GM19328 (cell line): ENCODE data around the gene UTS2R.
"Not testable (repeated sequence)": the region's sequence is repeated elsewhere in the genome, so short reads cannot be mapped to it uniquely, and the experiment has no call there.

ENCODE experiments used
- ATAC-seq: cut with Tn5 transposase; IDR thresholded peaks from one replicate; pipeline ENCODE4 v1.9.1; 2021; ENCODE audit warnings: mild to moderate bottlenecking, moderate library complexity; ENCODE audit not compliant: unreplicated experiment

The UTS2R gene

DNA sequence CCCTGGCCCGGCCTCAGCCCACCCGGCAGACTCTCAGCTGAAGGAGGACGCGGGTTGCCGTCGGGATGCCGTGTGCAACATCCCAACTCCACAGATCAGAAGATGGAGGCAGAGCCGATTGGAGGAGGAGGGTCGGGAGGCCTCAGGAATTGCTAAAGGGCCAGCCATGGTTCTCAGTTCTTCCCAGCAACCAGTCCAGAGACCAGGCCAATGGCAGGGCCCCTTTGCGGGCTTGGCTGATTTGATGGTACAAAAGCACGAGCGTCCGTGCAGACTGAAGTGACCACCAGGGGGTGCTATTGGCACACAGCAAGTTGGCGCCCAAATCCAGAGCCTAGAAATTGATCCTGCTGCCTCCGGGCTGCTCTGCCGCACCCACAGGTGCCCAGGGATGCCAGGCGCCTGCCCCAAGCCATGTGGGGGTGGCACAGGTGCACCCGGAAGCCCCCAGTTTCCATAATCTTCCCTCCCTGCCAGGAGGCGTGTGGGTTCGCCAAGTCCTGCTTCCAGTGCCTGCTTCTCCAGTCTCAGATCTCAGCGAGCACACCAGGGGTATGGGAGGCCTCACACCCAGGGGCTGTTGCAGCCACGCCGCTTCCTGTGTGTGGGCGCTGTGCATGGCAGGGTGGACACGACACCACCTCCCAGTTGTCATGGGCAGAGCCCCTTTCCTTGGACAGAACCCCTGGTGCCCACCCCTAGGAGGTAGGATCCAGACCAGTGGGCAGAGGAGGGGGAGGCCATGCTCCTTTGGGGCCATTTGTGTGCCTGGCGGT, 19.7 kb upstream of the UTS2R start:
- ATAC-seq = no peak

DNA sequence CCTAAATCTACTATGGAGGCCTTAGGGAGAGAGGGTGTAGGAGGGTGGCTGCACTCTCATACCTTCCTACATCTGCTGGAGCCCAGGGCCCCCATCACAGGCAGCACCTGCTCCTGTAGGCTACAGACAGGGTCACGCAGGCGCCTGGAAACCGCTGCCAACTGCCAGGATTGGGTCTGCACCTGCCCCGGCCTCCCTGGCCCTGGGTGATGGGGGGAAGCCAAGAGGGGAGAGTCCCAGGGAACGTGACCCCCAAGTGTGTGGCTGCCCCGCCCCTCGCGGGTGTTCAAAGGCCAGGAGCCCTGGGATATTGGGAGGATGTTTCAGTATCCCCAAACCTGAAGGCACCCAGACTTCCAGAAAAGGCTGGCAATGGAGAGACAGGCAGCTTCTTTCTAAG, 18.1 kb upstream of the UTS2R start:
- no peak for ATAC-seq

DNA sequence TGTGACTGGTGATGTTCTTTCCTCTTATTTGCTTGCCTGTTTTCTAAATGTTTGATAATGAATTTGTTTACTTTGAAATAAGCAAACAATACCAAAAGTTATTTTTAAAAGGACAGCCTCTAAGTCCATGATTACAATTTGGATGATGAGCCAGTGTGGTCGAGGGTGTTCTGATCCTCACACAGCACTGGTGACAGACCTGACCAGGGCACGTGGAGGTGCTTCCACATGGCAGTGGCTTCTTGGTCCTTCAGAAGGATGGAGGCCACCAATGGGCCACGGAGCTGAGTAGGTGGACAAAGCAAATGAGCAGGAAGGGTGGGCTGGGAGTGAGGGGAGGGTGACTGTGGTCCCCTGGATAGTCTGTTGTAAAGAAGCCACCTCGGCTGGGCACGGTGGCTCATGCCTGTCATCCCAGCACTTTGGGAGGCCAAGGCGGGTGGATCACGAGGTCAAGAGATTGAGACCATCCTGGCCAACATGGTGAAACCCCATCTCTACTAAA, 16.7 kb upstream of the UTS2R start:
- ATAC-seq = no peak

DNA sequence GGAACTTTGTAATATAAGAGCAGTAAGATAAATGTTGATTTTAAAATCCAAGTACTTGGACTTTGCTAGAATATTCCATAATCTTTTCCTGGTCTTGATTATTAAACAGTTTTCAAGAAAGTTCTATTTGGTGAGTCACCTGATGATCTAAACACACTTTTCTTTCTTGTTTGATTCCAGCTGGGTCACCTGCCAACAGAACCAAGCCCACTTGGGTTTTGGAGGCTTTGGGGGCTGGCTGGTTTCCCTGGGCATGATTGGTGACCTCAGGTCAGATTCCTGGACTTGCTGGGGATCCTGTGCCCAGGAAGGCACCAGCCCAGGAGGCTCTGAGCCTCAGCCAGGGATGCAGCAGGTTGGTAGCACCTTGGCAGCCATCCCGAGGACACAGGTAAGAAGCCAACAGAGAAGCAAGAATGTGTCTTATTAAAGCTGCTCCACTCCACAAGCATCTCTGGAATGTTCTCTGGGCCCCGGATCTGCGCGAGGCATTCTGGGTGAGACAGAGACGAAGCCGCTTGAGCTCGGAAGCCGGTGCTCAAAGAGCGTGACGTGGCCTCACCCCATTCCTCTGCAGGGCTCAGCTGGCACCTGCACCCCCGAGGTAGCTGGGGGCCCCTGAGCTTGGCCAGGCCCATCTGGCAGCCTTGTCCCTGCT, 15.7 kb upstream of the UTS2R start:
- no peak for ATAC-seq

DNA sequence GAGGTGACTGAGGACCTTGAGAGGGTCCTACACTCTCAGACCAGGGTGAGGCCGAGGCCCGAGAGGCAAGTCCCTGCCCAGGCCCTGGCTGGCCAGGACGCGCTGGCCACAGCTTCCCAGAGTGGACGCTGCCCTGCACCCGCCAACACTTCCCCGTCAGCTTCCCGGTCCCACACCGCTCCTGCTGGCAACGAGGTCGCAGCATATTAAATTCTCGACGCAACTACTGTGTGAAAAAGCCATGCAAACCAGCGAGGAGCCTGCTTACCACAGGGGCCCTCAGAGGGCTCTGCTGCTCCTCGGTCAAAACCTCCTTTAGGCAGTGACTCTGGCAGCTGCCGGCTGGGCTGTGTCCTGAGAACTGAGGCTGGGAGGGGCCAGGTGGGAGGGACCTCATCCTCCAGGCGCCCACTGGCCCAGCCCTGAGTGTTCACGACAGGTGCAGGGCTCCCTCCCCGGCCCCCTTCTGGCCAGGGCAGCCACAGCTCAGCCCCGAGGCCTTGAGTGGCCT, 14.7 kb upstream of the UTS2R start:
- no peak for ATAC-seq

DNA sequence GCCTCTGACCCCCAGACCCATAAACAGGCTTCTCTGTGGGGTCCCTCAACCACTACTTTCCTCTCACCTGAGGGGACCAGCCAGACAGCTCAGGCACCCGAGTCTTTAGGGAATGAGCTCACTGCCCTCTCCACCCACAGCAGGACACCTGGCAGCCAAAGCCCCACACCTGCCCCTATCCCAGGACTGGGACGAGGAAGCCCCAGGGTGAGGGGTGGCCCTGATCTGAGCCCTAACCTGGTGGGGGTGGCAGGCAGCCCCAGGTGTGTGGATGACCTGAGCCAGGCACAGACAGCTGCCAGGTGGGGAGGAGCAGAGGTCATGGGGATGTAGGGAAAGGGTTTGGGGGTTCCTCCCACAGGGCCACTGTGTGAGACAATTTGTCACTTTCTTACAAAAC, 14.2 kb upstream of the UTS2R start:
- no peak for ATAC-seq

DNA sequence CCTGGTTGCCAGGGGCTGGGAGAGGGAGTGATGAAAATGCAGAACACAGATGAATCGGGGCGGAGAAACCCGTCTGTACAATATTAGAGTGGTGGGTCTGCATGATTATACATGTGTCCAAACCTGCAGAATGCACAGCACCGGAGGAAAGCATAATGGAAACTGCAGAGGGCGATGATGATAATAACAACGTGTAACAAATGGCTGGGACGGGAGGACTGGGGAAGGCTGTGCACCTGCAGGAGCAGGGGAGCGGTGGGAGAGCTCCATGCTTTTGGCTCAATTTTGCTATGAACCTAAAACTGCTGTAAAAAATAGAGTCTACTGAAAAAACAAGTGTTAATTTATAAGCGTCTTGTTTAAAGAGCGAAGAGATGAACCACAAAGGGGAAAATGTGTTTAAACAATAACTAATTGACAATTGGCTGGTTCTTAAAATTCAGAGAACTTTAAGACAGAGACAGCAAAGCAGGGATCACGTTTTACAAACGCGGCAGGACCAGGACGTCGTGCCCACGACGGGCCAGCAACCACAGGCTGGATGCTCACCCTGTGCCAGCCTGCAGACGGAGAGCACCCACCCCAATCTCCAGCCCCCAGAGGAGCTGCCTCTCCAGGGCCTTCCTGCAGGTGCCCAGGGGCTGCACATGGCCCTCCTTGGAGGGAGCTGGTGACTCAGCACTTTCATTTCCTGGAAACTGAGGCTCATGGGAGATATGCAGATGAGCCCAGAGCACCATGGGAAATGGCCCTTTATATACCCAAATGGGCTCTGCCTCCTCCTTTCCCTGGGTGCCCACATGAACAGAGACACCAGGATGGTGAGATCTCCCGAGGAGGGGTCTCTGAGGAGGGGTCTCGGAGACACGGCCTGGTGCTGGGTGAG, 12.9 kb upstream of the UTS2R start, which contains the start of gene TEX19:
Gene TEX19 (plus strand): TSS at position 783 of the 886 bp plus-strand sequence. CDS start 2,904 bp downstream, outside the sequence.
- ATAC-seq = no peak

DNA sequence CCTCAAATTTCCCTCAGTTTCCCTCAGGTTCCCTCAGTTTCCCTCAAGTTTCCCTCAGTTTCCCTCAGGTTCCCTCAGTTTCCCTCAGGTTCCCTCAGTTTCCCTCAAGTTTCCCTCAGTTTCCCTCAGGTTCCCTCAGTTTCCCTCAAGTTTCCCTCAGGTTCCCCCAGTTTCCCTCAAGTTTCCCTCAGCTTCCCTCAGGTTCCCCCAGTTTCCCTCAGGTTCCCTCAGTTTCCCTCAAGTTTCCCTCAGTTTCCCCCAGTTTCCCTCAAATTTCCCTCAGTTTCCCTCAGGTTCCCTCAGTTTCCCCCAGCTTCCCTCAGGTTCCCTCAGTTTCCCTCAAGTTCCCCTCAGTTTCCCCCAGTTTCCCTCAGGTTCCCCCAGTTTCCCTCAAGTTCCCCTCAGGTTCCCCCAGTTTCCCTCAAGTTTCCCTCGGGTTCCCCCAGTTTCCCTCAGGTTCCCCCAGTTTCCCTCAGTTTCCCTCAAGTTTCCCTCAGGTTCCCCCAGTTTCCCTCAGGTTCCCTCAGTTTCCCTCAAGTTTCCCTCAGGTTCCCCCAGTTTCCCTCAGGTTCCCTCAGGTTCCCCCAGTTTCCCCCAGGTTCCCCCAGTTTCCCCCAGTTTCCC, 12.0 kb upstream of the UTS2R start:
- ATAC-seq = not testable (repeated sequence)

DNA sequence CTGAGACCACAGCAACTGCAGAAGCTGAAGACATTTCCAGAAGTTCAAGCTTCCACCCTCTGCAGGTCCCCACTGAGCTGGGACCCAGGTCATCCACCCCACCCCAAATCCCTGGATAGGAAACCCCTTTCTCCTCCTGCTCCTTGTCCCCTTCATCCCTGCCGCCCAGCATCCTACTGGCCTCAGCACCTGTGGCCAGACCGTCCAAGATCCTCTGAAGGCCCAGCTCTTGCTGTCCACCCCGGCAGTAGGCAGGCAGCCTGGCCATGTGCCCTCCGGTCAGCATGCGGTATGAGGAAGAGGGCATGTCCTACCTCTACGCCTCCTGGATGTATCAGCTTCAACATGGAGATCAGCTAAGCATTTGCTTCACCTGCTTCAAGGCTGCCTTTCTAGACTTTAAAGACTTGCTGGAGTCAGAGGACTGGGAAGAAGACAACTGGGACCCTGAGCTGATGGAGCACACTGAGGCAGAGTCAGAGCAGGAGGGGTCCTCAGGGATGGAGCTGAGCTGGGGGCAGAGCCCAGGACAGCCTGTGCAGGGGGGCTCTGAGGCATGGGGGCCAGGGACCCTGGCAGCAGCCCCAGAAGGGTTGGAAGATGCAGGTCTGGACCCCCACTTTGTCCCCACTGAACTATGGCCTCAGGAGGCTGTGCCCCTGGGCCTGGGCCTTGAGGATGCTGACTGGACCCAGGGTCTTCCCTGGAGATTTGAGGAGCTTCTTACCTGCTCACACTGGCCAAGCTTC, 9.5 kb upstream of the UTS2R start:
- no peak for ATAC-seq

DNA sequence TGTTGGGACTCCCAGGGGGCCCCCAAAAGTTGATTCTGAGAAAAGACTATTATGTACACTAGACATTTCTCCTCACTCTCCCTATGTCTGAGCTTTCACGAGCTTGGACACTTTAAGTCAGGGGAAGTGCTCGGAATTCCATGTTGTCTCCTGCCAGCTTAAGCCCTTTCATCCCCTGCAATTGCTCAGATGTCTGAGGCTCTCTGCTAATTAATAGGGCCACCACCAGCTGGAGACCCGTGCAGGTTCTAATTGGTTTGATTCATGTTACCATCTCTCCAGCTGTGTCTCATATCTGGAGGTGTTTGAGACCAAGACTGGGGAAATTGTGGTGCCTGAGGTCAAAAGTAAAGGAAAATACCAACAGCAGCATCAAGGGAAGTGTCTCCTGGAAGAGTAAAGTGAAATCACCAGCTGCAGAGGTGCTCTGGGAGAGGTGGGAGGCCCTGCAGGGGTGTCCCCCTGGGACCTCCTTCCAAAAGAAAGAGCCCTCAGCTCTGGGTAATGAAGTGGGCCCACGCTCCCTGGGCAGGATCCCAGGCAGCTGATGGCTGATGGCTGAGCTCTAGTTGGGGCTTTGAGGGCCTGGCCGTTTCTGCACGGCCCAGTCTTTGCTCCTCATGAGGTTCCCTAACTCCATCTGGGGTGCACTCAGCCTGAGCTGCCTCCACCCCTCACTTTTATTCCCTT, 5.8 kb upstream of the UTS2R start:
- no peak for ATAC-seq

DNA sequence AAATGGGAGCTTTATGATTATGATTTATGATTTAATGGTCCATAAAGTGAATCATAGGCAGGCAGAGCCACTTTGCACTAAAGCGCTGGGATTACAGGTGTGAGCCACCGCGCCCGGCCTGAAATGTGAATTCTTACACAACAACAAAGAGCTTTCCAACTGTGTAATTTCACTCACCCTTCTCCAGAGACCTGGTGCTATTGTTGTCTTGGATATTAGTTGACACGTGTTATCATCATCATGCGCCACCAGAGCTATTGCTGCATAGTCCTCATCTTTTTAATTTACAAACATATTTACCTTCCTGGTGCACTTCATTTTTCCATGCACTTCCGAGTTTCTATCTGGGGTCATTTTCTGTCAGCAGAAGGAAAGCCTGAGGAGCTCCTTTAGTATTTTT, 4.8 kb upstream of the UTS2R start:
- no peak for ATAC-seq

DNA sequence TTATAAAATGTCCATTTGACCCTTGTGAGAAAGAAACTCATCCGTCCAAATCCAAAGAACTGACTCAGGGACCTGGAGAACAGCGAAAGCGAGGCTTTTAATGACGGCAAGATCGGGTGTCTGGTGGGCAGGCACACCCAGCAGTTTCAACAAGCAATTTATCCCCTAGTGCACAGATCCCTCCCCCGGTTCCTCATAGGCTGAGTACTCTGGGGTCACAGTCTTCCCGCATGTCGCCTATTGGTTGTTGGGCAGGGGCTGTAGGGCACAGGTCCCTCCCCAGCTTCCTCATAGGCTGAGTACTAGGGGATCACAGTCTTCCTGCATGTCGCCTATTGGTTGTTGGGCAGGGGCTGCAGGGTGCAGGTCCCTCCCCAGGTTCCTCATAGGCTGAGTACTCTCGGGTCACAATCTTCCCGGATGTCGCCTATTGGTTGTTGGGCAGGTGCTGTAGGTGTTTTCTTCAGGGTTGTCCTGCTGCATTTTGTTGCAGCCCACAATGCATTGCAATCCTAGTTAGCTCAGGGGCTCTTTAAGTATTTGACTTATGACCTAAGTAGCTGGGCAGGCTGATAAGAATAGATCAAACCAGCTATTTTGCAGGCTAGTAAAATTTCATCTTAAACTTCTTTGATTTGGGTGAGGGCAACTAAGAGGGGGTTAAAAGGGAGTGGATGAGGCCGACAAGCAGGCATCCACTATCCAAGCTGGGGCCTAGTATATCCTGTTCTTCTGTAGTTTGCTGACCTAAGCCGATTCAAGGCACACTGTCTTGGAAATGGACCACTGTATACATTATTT, 3.6 kb upstream of the UTS2R start:
- no peak for ATAC-seq

DNA sequence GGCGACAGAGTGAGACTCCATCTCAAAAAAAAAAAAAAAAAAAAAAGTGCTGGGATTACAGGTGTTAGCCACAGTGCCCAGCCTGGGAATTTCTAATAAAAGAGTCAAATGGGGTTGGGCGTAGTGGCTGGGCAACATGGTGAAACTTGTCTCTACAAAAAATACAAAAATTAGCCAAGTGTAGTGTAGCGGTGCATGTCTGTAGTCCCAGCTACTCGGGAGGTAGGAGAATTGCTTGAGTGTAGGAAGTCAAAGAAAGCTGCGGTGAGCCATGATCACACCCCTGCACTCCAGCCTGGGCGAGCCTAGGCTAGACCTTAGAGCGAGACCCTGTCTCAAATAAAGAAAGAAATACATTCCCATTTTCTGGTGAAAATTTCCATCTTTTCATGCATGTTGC, 2.4 kb upstream of the UTS2R start:
- ATAC-seq = no peak

DNA sequence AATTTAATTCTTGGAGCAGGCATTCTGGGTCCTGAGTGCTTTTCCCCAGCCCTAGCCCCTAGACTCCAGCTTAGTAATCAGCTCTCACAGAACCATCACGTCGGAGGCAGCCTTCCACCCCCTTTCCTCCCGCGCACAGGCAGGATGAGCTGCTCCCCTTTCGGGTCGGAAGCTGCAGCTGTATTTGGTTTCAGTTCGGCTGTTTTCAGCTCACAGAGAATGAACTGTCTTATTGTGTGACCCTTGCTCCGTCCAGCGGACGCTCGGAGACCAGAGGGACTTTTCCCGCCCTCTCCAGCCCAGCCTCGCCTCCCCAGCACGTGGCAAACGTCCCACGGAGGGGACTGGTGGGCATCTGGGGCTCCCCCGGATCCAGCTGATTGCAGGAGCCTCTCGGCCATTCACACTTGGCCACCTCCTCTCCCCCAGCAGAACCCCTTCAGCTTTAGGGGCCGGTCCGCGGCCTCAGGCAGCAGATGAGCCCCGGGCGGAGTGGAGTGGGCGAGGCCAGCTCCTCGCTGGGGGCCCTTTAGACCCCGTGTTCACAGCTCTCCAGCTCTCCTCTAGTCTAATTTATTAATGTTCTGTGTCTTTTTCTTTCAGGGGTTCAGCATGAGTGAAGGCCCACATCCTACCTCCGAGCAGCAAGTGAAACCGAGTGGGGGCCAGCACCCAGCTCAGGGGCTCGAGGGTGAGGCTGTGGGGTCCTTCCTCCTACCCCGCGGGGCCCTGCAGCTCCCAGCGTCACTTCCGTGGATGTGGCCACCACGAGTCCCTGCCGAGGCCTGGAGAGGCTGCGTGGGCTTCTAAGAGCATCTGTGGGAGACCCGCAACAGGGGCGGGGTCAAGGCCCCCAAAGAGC, 863 bp upstream of the UTS2R start:
- ATAC-seq = no peak

DNA sequence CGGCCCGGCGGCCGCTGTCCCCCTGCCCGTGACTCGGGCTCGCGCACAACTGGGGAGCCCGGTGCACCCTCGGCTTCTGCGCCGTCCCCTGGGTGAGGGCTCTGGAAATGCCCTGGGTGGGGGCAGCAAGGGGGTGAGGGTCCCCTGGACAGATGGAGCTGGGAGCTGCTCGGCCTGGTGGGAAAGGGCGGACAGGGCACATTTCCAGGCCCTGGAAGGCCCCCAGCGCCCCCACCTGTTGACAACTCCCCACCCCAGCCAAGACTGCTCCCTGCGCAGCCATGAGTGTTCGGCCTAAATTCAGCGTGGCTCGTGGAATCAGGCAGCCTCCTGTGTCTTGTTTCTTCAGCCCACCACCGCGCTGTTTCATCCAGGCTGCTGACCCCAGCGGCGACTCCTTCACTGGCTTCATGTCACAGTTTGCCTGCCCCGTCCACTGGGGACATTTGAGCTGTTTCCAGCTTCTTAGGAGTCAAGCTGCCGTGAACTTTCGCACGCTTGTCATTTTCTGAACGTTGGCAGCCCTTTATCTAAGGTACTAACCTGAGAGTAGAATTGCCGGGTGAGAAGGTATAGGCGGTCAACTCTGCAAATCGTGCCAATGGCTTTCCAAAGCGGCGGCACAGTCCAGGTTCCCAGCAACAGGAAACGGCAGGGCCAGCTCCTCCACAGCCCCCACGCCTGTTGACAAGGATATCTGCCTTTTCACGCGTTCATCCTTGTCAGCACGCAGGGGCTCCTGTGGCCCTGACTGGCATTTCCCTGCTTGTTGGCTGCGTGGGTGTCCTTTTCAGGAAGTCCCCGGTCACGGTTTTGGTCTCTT, 895 bp downstream of the UTS2R start:
- ATAC-seq = no peak

DNA sequence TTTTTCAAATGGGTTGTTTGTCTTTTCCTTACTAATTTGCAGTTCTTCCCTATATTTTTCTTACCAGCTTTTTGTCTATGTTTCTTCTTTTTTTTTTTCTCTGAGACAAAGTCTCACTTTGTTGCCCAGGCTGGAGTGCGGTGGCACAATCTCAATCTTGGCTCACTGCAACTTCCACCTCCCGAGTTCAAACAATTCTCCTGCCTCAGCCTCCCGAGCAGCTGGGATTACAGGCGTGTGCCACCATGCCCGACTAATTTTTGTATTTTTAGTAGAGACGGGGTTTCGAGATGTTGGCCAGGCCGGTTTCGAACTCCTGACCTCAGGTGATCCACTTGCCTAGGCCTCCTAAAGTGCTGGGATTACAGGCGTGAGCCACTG, 1.5 kb downstream of the UTS2R start:
- not testable (repeated sequence) for ATAC-seq
